SK-N-SH treated with all-trans-retinoic acid at 6 μM for 48 hours (cell line): ENCODE data around the gene TFEB.

Experiments used
- ATAC-seq: fragments of 200-7000 bp; cut with Tn5 transposase; 3 replicates; pipeline ENCODE4 v1.9.1; 2020; ENCODE audit warnings: mild to moderate bottlenecking, moderate library complexity
- ARNTL ChIP-seq: fragments of 450-650 bp; formaldehyde crosslinking; IDR thresholded peaks from 2 replicates; pipeline ENCODE4 v1.5.0; 2020; ENCODE audit warnings: low read depth, mild to moderate bottlenecking, moderate library complexity, borderline replicate concordance
- BACH2 ChIP-seq: fragments of 250-450 bp; sonication (Bioruptor Pico); IDR thresholded peaks from 2 replicates; pipeline ENCODE4 v1.9.0; 2021; ENCODE audit warnings: mild to moderate bottlenecking, borderline replicate concordance
- CREB5 ChIP-seq: fragments of 250-450 bp; sonication (Bioruptor Pico); IDR thresholded peaks from 2 replicates; pipeline ENCODE4 v1.5.1; 2020; ENCODE audit warnings: low read depth, mild to moderate bottlenecking, moderate library complexity
- CSDC2 ChIP-seq: fragments of 250-450 bp; sonication (Bioruptor Pico); IDR thresholded peaks from 2 replicates; pipeline ENCODE4 v1.5.0; 2020; ENCODE audit warnings: mild to moderate bottlenecking, moderate library complexity
- CSRNP3 ChIP-seq: fragments of 250-450 bp; sonication (Bioruptor Pico); IDR thresholded peaks from 2 replicates; pipeline ENCODE4 v1.5.1; 2021; ENCODE audit warnings: mild to moderate bottlenecking, moderate library complexity
- ESRRG ChIP-seq: fragments of 250-450 bp; sonication (Bioruptor Pico); IDR thresholded peaks from 2 replicates; pipeline ENCODE4 v1.6.1; 2021; ENCODE audit warnings: mild to moderate bottlenecking
- GLIS3 ChIP-seq: fragments of 250-450 bp; sonication (Bioruptor Pico); IDR thresholded peaks from 2 replicates; pipeline ENCODE4 v1.5.0; 2020; ENCODE audit warnings: mild to moderate bottlenecking, moderate library complexity
- ISL1 ChIP-seq: fragments of 250-450 bp; sonication (Bioruptor Pico); IDR thresholded peaks from 2 replicates; pipeline ENCODE4 v2.1.2; 2022; ENCODE audit warnings: mild to moderate bottlenecking, moderate library complexity
- OSR1 ChIP-seq: fragments of 250-450 bp; sonication (Bioruptor Pico); IDR thresholded peaks from 2 replicates; pipeline ENCODE4 v1.8.0; 2022; ENCODE audit warnings: moderate library complexity, mild to moderate bottlenecking, inconsistent platforms
- PATZ1 ChIP-seq: fragments of 250-450 bp; sonication (Bioruptor Pico); IDR thresholded peaks from 2 replicates; pipeline ENCODE4 v1.8.0; 2020; ENCODE audit warnings: mild to moderate bottlenecking, moderate library complexity, borderline replicate concordance
- POU6F1 ChIP-seq: fragments of 250-450 bp; sonication (Bioruptor Pico); IDR thresholded peaks from 2 replicates; pipeline ENCODE4 v1.8.0; 2021; ENCODE audit warnings: low read depth, mild to moderate bottlenecking, moderate library complexity, borderline replicate concordance
- PPARA ChIP-seq: fragments of 250-450 bp; sonication (Bioruptor Pico); IDR thresholded peaks from 2 replicates; pipeline ENCODE4 v1.5.0; 2020; ENCODE audit warnings: mild to moderate bottlenecking, borderline replicate concordance
- RARB ChIP-seq: fragments of 250-450 bp; sonication (Bioruptor Pico); IDR thresholded peaks from 2 replicates; pipeline ENCODE4 v1.8.0; 2021; ENCODE audit warnings: mild to moderate bottlenecking, moderate library complexity
- SNAI2 ChIP-seq: fragments of 250-450 bp; sonication (Bioruptor Pico); IDR thresholded peaks from 2 replicates; pipeline ENCODE4 v1.5.0; 2020; ENCODE audit warnings: mild to moderate bottlenecking, moderate library complexity
- TCF4 ChIP-seq: fragments of 250-450 bp; sonication (Bioruptor Pico); IDR thresholded peaks from 2 replicates; pipeline ENCODE4 v1.8.0; 2021; ENCODE audit warnings: mild to moderate bottlenecking, moderate library complexity, borderline replicate concordance
- TOX ChIP-seq: fragments of 250-450 bp; sonication (Bioruptor Pico); IDR thresholded peaks from 2 replicates; pipeline ENCODE4 v1.8.0; 2021; ENCODE audit warnings: mild to moderate bottlenecking, moderate library complexity, borderline replicate concordance
- TSHZ2 ChIP-seq: fragments of 250-450 bp; sonication (Bioruptor Pico); IDR thresholded peaks from 2 replicates; pipeline ENCODE4 v1.5.0; 2020; ENCODE audit warnings: mild to moderate bottlenecking, moderate library complexity
- ZC3H10 ChIP-seq: fragments of 250-450 bp; sonication (Bioruptor Pico); IDR thresholded peaks from 2 replicates; pipeline ENCODE4 v1.5.1; 2021; ENCODE audit warnings: mild to moderate bottlenecking, moderate library complexity
- ZFP3 ChIP-seq: fragments of 250-450 bp; sonication (Bioruptor Pico); IDR thresholded peaks from 2 replicates; pipeline ENCODE4 v1.5.0; 2020; ENCODE audit warnings: mild to moderate bottlenecking, moderate library complexity
- ZFP30 ChIP-seq: fragments of 450-650 bp; formaldehyde crosslinking; IDR thresholded peaks from 2 replicates; pipeline ENCODE4 v1.5.0; 2022; ENCODE audit warnings: mild to moderate bottlenecking, moderate library complexity
- ZNF565 ChIP-seq: fragments of 450-650 bp; formaldehyde crosslinking; conservative IDR thresholded peaks from 2 replicates; pipeline ENCODE4 v1.5.0; 2020; ENCODE audit warnings: low read depth, mild to moderate bottlenecking, moderate library complexity
- ZNF70 ChIP-seq: fragments of 450-650 bp; formaldehyde crosslinking; IDR thresholded peaks from 2 replicates; pipeline ENCODE4 v1.5.0; 2020; ENCODE audit warnings: mild to moderate bottlenecking, moderate library complexity
- ZNF8 ChIP-seq: fragments of 450-650 bp; formaldehyde crosslinking; IDR thresholded peaks from 2 replicates; pipeline ENCODE4 v1.5.0; 2020; ENCODE audit warnings: mild to moderate bottlenecking, moderate library complexity

TFEB gene

GRCh38 chr6:41692080-41692675 is 43.2 kb downstream of the TFEB start (continued):
- TF ChIP-seq CREB5 (CRISPR knock-in tag) (no peak), POU6F1 (CRISPR knock-in tag) (no peak), GLIS3 (CRISPR knock-in tag) (no peak), SNAI2 (CRISPR knock-in tag) (no peak), ZFP30 (no peak), PATZ1 (CRISPR knock-in tag) (no peak), ZFP3 (CRISPR knock-in tag) (no peak), ESRRG (no peak), CSDC2 (CRISPR knock-in tag) (no peak)

GRCh38 chr6:41691426-41692079 is 43.9 kb downstream of the TFEB start:
- TF ChIP-seq ISL1 (no peak), POU6F1 (CRISPR knock-in tag) (no peak), CSRNP3 (CRISPR knock-in tag) (no peak), TOX (CRISPR knock-in tag) (no peak), ZNF565 (CRISPR knock-in tag) (no peak), CREB5 (CRISPR knock-in tag) (no peak), RARB (no peak), GLIS3 (CRISPR knock-in tag) (no peak), ZNF70 (CRISPR knock-in tag) (no peak), ZFP3 (CRISPR knock-in tag) (no peak), PATZ1 (CRISPR knock-in tag) (no peak), ARNTL (CRISPR knock-in tag) (no peak), PPARA (no peak), ZNF8 (CRISPR knock-in tag) (no peak), TCF4 (CRISPR knock-in tag) (no peak), BACH2 (no peak), ZC3H10 (CRISPR knock-in tag) (no peak), TSHZ2 (CRISPR knock-in tag) (no peak), OSR1 (CRISPR knock-in tag) (no peak), ZFP30 (no peak)
- no peak for ATAC-seq
